GM21526 (cell line): Measurements from ENCODE around the gene SKOR1.

Experiments
- ATAC-seq: cut with Tn5 transposase; IDR thresholded peaks from one replicate; pipeline ENCODE4 v1.9.1; 2021; ENCODE audit warnings: moderate library complexity; ENCODE audit not compliant: unreplicated experiment, low FRiP score

Gene SKOR1

GRCh38 chr15:67794832-67795574 lies 30.3 kb upstream of the SKOR1 start:
- no peak for ATAC-seq

GRCh38 chr15:67796196-67797127 lies 28.8 kb upstream of the SKOR1 start:
- ATAC-seq: no peak

GRCh38 chr15:67799801-67800205 lies 25.5 kb upstream of the SKOR1 start:
- no peak for ATAC-seq

GRCh38 chr15:67801142-67801541 lies 24.2 kb upstream of the SKOR1 start:
- ATAC-seq: no peak

- ATAC-seq: no peak
Measured at GRCh38 chr15:67801926-67802914, 23.1 kb upstream of the SKOR1 start.

- ATAC-seq: no peak
Measured at GRCh38 chr15:67803299-67803698, 22.0 kb upstream of the SKOR1 start.

- ATAC-seq: no peak
Measured at GRCh38 chr15:67803996-67804843, 21.1 kb upstream of the SKOR1 start.

GRCh38 chr15:67805008-67805665 lies 20.2 kb upstream of the SKOR1 start:
- ATAC-seq: no peak

GRCh38 chr15:67805666-67806516 lies 19.4 kb upstream of the SKOR1 start:
- no peak for ATAC-seq

GRCh38 chr15:67806536-67806935 lies 18.8 kb upstream of the SKOR1 start:
- ATAC-seq: no peak

GRCh38 chr15:67807141-67807540 lies 18.2 kb upstream of the SKOR1 start:
- ATAC-seq: no peak

- ATAC-seq: no peak
Measured at GRCh38 chr15:67807836-67808235, 17.5 kb upstream of the SKOR1 start.

GRCh38 chr15:67808821-67809220 lies 16.5 kb upstream of the SKOR1 start:
- ATAC-seq: no peak

- no peak for ATAC-seq
Measured at GRCh38 chr15:67809441-67809840, 15.9 kb upstream of the SKOR1 start.

- no peak for ATAC-seq
Measured at GRCh38 chr15:67809866-67810265, 15.4 kb upstream of the SKOR1 start.

GRCh38 chr15:67812241-67812644 lies 13.1 kb upstream of the SKOR1 start:
- ATAC-seq: no peak

GRCh38 chr15:67813104-67813634 lies 12.1 kb upstream of the SKOR1 start:
- no peak for ATAC-seq

- ATAC-seq: no peak
Measured at GRCh38 chr15:67815036-67815592, 10.2 kb upstream of the SKOR1 start.
